ENCODE measurements around the gene KRTAP4-5.
"Not testable (repeated sequence)": the region's sequence is repeated elsewhere in the genome, so short reads cannot be mapped to it uniquely, and the experiment has no call there.

KRTAP4-5 gene

GRCh38 chr17:41126412-41126811 lies 23.2 kb downstream of the KRTAP4-5 start:
- TF ChIP-seq Cebpa-rat (IDR thresholded peaks at IDR 0.05), result no peak
- H3K27me3 ChIP-seq, result no peaks in the 10 kb centered on the region
- no peak overlapping the region for H3K4me3 ChIP-seq
- peaks cover 24% of the 10 kb centered on the region for H3K4me1 ChIP-seq
- peaks cover 22% of the 10 kb centered on the region for H3K9me3 ChIP-seq
- no peak overlapping the region for H3K4me2 ChIP-seq
- no peak overlapping the region for H3K9ac ChIP-seq
- no peak overlapping the region for H3K27ac ChIP-seq
- H4K20me1 ChIP-seq, result no peaks in the 10 kb centered on the region
- no peaks in the 10 kb centered on the region for H3K36me3 ChIP-seq

- Histone ChIP-seq H3K9me3 (peaks cover 22% of the 10 kb centered on the region), H4K20me1 (no peaks in the 10 kb centered on the region), H3K27me3 (no peaks in the 10 kb centered on the region), H3K4me3 (no peak overlapping the region), H3K27ac (no peak overlapping the region), H3K4me1 (peaks cover 37% of the 10 kb centered on the region), H3K9ac (no peak overlapping the region), H3K36me3 (no peaks in the 10 kb centered on the region), H3K4me2 (no peak overlapping the region)
- no peak for TF ChIP-seq Cebpa-rat (IDR thresholded peaks at IDR 0.05)
Observed at GRCh38 chr17:41125064-41125463, 24.6 kb downstream of the KRTAP4-5 start.

GRCh38 chr17:41123991-41124371 lies 25.6 kb downstream of the KRTAP4-5 start, which contains the start of gene KRTAP4-12:
Gene KRTAP4-12 (minus strand): TSS chr17:41124182. CDS start chr17:41124122, 60 bp downstream.
- not testable (repeated sequence) for H3K9ac ChIP-seq, H3K4me3 ChIP-seq, H3K27me3 ChIP-seq, H4K20me1 ChIP-seq, H3K36me3 ChIP-seq
- peak within 1 kb of the TSS; percentile 25; the same call in 1 of the 2 replicates for H3K4me2 ChIP-seq
- H3K4me1 ChIP-seq, result peaks cover 44% of the 10 kb centered on the region
- peak within 1 kb of the TSS; percentile 46; the same call in 1 of the 2 replicates for H3K27ac ChIP-seq
- H3K9me3 ChIP-seq, result peaks cover 24% of the 10 kb centered on the region

GRCh38 chr17:41123292-41123990 lies 26.2 kb downstream of the KRTAP4-5 start:
- H3K9ac ChIP-seq, H3K4me3 ChIP-seq, H3K27me3 ChIP-seq, H4K20me1 ChIP-seq, H3K36me3 ChIP-seq: not testable (repeated sequence)
- peak overlapping the region; percentile 46; the same call in 1 of the 2 replicates for H3K27ac ChIP-seq
- H3K4me1 ChIP-seq, result peaks cover 46% of the 10 kb centered on the region
- H3K4me2 ChIP-seq, result peak overlapping the region; percentile 25; the same call in 1 of the 2 replicates
- peaks cover 26% of the 10 kb centered on the region for H3K9me3 ChIP-seq

GRCh38 chr17:41121742-41122141 lies 27.9 kb downstream of the KRTAP4-5 start:
- no peak for TF ChIP-seq Cebpa-rat (IDR thresholded peaks at IDR 0.05)
- H3K9ac ChIP-seq, result no peak overlapping the region
- H3K27me3 ChIP-seq, result no peaks in the 10 kb centered on the region
- no peak overlapping the region for H3K27ac ChIP-seq
- peaks cover 51% of the 10 kb centered on the region for H3K4me1 ChIP-seq
- H4K20me1 ChIP-seq, result no peaks in the 10 kb centered on the region
- H3K4me2 ChIP-seq, result no peak overlapping the region
- H3K4me3 ChIP-seq, result no peak overlapping the region
- peaks cover 26% of the 10 kb centered on the region for H3K9me3 ChIP-seq
- H3K36me3 ChIP-seq, result no peaks in the 10 kb centered on the region

GRCh38 chr17:41119696-41120690 lies 29.6 kb downstream of the KRTAP4-5 start:
- not testable (repeated sequence) for H3K36me3 ChIP-seq, H3K27me3 ChIP-seq, H4K20me1 ChIP-seq
- Histone ChIP-seq H3K9ac (peak overlapping the region; percentile 61; the same call in 1 of the 2 replicates), H3K27ac (peak overlapping the region; percentile 93), H3K4me1 (peaks cover 48% of the 10 kb centered on the region), H3K4me3 (peak overlapping the region; percentile 46; the same call in 1 of the 2 replicates), H3K4me2 (peak overlapping the region; percentile 77), H3K9me3 (peaks cover 26% of the 10 kb centered on the region)

- H3K4me2 ChIP-seq, result no peak overlapping the region
- H3K4me1 ChIP-seq, result peaks cover 38% of the 10 kb centered on the region
- H3K4me3 ChIP-seq, result no peak overlapping the region
- no peaks in the 10 kb centered on the region for H4K20me1 ChIP-seq
- no peak overlapping the region for H3K9ac ChIP-seq
- H3K27ac ChIP-seq, result no peak overlapping the region
- H3K36me3 ChIP-seq, result no peaks in the 10 kb centered on the region
- TF ChIP-seq Cebpa-rat (IDR thresholded peaks at IDR 0.05), result no peak
- no peaks in the 10 kb centered on the region for H3K27me3 ChIP-seq
- peaks cover 34% of the 10 kb centered on the region for H3K9me3 ChIP-seq
Observed at GRCh38 chr17:41118721-41119120, 30.9 kb downstream of the KRTAP4-5 start.

GRCh38 chr17:41117846-41118386 lies 31.7 kb downstream of the KRTAP4-5 start, which contains the start of gene KRTAP4-11:
Gene KRTAP4-11 (minus strand): TSS chr17:41118373. CDS start chr17:41118315, 58 bp downstream.
- not testable (repeated sequence) for H3K9ac ChIP-seq, H4K20me1 ChIP-seq, H3K4me2 ChIP-seq

GRCh38 chr17:41116297-41116696 lies 33.3 kb downstream of the KRTAP4-5 start:
- H3K4me1 ChIP-seq, result peaks cover 30% of the 10 kb centered on the region
- H3K27ac ChIP-seq, result no peak overlapping the region
- H3K4me3 ChIP-seq, result no peak overlapping the region
- peak overlapping the region; percentile 2; the same call in 1 of the 2 replicates for H3K4me2 ChIP-seq
- H3K9ac ChIP-seq, result no peak overlapping the region
- no peaks in the 10 kb centered on the region for H3K36me3 ChIP-seq
- H3K9me3 ChIP-seq, result peaks cover 35% of the 10 kb centered on the region
- H4K20me1 ChIP-seq, result no peaks in the 10 kb centered on the region
- no peaks in the 10 kb centered on the region for H3K27me3 ChIP-seq
- no peak for TF ChIP-seq Cebpa-rat (IDR thresholded peaks at IDR 0.05)

More at GRCh38 chr17:41117846-41118386, 31.7 kb downstream of the KRTAP4-5 start, which contains the start of gene KRTAP4-11:
- Histone ChIP-seq H3K9me3 (peaks cover 34% of the 10 kb centered on the region), H3K4me1 (peaks cover 31% of the 10 kb centered on the region), H3K27ac (peak within 1 kb of the TSS; percentile 38; the same call in 1 of the 2 replicates)
- not testable (repeated sequence) for H3K27me3 ChIP-seq, H3K36me3 ChIP-seq, H3K4me3 ChIP-seq

Data from BLaER1 (cell line).